HG03565 (cell line): ENCODE results near the gene ABLIM2.

Experiments used
- ATAC-seq: cut with Tn5 transposase; IDR thresholded peaks from one replicate; pipeline ENCODE4 v1.9.1; 2021; ENCODE audit warnings: mild to moderate bottlenecking, moderate library complexity; ENCODE audit not compliant: unreplicated experiment

Gene ABLIM2

GRCh38 chr4:8033067-8033755 is 125.4 kb downstream of the ABLIM2 start:
- ATAC-seq: no peak

DNA sequence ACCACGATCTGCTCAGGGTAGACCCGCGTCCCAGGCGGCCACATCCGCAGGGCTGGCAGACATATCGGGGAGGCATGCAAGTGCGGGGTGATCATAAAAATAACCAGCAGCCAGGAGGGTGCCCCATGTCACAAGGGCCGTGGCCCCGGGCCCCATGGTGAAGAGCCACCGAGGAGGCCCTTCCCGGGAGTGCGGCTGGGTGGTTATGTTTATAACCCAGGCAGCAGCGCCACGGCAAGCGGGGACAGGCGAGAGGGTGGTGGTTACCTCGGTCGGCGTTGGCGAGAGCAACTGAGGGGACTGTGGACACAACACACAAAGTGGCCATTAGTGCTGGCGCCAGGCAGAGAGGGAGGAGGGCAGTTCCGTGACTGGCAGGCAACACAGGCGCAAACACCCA is 126.2 kb downstream of the ABLIM2 start:
- no peak for ATAC-seq

DNA sequence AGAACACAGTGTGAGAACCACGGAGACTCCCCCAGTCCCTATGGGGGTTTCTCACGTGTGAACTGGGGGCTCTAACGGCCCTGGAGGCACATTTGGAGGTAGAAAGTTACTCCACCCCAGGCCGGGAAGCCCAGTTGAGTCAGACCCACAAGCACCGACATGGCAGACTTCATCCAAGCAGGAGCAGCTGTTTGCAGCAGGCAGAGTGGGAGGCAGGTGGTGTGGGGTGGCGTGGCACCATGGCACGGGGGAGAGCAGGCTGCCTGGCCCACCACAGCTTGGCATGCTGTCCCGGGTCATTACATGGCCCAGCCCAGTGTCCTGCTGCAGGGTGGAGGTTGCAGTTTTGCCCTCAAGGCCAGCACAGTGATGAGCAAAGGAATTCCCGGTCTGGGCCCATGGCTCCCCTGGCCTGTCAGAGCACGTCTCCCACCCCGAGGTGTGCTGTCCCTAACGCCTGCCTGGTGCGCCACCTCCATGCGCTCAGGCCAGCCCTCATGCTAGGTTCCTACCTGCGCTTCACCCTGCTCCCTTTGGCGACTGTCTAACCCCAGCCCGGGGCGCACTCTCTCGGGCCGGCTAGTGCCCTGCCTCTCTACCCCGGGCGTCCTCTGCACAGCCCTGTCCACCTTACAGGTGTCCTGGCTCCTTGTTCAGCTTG is 128.4 kb downstream of the ABLIM2 start:
- ATAC-seq: no peak

DNA sequence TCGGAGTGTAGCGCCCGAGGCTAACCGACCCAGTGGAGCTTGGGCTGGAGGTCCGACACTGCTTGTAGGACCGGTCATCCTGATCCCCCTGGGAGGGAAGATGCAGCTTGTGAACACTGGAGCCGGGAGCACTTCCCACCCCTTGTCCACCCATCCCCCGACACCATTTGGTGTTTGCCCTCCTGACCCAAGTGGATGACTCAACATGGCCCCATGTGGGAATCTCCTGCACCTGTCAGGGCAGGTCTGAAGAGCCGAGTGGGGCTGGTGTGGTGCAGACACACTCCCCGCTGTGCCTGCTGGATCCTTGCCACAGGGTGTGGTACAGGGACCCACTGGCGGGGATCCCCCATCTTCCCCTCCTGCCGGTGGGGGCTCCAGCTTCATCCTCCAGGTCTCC is 128.9 kb downstream of the ABLIM2 start:
- no peak for ATAC-seq

DNA sequence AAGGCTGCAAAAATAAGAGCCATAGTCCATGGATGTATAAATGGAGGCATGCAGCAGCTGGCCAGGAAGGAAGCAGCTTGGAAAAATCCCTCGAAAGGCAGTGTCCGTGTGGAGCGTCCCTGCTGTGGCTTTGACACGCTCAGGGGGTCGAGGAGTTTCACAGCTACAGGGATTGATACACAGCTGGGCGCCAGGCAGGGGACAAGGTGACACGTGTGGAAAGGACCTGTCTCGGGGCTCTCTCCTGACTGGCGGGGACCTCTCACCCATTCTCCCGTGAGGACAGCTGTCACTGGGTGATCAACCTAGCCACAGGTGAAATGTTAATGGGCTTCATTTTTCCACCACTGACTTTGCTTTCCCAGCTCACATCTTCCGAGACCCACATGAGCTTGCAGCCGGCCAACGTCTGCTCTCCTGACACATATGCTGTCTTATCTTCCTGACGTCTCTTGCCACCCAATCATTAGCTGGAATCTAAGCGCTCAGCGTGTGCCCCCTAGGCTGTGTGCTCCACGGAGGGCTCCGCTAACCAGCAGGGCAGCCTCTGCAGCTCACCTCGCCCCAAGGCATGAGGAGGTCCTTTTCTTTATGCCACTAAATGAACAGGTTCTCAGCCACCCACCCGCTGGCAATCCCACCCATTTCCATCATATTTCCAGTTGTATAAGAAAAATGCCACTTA is 129.6 kb downstream of the ABLIM2 start:
- no peak for ATAC-seq

- no peak for ATAC-seq
Measured at GRCh38 chr4:8028368-8028767, 130.2 kb downstream of the ABLIM2 start.

- ATAC-seq: no peak
Measured at GRCh38 chr4:8026453-8026852, 132.2 kb downstream of the ABLIM2 start.

GRCh38 chr4:8025668-8026067 is 132.9 kb downstream of the ABLIM2 start:
- ATAC-seq: no peak

GRCh38 chr4:8024073-8024786 is 134.4 kb downstream of the ABLIM2 start:
- ATAC-seq: no peak

DNA sequence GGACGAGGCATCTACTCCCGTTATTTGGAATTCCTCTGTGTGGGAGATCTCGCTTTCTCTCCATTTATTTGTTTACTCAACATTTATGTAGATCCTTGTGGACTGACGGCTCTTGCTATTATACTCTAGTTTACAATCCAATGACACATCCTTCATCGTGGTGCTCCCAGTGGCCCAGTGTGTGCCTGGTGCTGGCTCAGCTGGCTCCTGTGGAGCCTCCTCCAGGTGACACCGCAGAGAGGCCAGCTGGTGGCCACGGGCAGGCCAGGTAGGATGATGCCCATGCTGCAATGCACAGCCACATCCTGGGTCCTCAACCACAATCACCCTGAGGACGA is 134.9 kb downstream of the ABLIM2 start:
- no peak for ATAC-seq

DNA sequence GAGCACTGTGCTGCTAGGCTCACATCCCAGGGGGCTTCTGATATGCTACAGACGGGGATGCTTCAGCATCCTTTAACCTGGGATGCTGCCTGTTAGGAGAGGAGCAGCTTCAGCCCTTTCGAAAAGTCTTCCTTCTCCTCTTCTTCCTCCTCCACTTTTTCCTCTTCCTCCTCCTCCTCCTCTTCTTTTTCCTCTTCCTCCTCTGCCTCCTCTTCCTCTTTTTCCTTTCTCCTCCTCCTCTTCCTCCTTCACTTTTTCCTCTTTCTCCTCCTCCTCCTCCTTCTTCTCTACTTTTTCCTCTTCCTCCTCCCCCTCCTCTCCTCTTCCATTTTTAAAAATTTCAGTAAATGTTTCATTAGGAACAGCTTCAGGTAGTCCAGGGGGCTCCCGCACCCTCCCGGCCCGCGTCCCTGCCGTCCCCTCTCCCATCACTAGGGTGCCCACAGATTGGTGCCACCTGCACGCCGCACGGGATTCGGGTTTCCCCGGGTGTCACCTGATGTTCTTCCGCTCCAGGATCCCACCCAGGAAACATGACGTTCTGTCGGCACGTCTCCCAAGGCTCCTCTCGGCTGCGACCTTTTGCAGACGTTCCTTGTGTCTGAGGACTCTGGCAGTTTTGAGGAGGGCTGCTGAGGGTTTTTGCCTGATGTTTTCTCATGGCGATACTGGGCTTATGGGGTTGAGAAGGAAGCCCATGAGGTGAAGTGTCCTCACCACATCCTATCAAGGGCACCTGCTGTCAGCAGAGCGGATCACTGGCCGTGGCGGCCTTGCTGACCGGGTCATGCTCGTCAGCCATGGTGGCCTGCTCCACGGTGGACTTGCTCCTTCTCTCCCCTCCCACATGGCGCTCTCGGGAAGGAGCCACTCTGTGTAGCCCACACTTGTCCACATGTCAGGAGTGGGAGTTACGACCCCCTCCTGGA is 135.6 kb downstream of the ABLIM2 start:
- no peak for ATAC-seq

- ATAC-seq: no peak
Measured at GRCh38 chr4:8021796-8022195, 136.8 kb downstream of the ABLIM2 start.

GRCh38 chr4:8019396-8020365 is 138.9 kb downstream of the ABLIM2 start:
- ATAC-seq: no peak

DNA sequence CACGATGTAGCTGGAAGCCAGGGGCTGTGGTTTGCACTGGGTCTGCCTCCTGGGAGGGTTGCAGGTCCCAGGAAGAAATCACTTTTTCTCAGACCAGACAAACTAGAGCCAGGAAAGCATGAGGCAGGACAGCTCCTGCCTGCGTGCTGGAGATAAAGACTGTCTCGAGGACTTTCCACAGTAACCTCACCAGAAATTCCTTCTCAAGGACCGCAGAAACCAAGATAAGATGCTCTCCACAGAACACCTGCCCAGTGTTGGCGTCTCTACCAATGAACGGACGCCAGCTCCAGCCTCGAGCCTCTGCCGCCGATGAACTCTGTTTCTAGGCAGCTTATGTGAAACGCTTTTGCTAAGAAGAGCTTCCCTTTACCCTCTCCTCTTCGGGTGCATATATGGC is 142.1 kb downstream of the ABLIM2 start:
- no peak for ATAC-seq

DNA sequence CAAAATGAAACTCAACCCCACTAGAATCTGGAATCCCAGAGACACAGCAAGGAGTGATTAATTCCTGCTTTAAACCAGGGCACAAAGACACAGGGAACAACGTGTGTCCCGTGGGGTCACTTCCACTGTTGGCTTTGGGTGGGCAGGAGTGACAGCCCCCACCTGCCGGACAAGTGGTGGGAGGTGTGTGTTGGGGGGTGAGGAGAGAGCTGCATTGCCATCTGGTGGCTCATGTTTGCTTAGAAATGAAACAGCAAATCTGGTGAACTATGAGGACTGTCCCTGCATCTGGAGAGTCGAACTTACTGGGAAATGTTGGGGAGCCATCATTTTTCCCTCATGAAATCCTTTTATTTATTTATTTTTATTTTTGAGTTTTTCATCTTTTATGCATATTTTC is 143.1 kb downstream of the ABLIM2 start:
- no peak for ATAC-seq

- no peak for ATAC-seq
Measured at GRCh38 chr4:8013976-8014726, 144.5 kb downstream of the ABLIM2 start.

- no peak for ATAC-seq
Measured at GRCh38 chr4:8012517-8012916, 146.1 kb downstream of the ABLIM2 start.

DNA sequence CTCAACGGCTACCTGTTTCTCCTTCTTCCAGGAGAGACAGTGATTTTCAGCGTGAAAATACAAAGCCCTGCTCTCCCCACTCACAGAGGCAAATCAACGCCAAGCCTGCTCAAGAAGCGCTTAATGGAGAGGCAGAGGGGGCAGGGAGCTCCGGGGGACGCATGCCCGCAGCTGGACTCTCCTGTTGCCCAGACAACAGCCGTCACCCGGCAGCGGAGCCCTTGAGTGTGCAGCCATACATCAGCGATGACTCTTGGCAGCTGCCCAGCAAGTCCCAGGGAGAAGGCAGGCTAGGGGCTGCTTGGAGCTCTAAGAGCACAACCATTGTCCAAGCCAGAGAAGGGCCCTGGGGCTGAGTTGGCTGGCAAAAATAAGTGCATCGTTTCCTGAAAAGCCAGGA is 148.0 kb downstream of the ABLIM2 start:
- no peak for ATAC-seq
